Measurements from ENCODE around the gene NLRP1. TPM values are rescaled to one million over a fixed set of nuclear protein-coding genes. Genes with fewer than 3 reads are reported as not detected.
A peak's percentile ranks its signal among the peaks of the same experiment; 100 is the strongest.

The NLRP1 gene
- total RNA-seq = 279 TPM
- polyA plus RNA-seq = 10 to 100 TPM; 25.5 to 33.2 (median 30.7) TPM

DNA sequence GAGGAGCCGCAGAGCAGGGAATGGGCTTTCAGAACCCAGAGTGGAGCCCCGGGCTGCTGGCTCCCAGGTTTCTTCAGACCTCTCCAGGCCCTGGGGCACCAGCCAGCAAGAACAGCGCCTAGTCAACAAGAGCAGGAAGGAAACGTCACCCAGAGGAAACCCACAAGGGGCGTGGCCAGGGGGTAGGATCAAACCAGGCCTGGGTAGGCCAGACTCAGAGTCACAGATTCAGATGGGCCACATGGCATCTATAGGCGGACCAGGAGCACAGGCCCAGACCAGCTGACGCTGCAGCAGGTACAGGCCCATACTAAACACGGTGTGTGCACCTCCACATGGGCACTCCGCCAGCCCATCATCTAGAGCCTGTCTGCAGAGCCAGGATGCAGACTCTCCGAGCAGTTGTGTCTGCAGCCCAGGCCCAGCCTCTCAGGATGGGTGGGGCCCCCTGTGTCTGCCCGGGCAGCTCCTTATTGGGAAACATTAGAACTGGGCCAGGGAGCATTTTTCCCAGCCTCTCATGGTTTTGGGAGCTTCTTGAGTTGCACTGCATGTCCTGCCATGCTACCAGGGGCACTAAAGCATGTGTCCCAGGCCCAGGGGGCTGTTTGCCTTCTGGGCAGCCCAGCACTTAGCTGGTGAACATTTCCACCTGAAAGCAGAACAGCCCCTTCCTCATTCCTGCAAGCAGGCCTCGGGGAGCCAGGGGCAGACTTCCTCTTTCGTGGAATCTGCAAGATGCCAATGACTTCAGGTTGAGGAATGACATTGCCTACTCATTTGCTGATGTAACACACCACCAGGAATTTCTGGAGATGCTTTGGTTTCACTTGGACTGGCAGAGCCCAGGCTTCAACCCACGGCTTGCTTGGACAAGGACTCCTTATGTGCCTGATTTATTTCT lies at the start of gene NLRP1:
NLRP1 (minus strand) TSS at position 127 of the 904 bp plus-strand sequence. CDS start 552 bp downstream, outside the sequence.
- Mint-ChIP-seq H3K27me3 (no peaks in the 10 kb centered on the region), H3K27ac (peak within 1 kb of the TSS; percentile 99 to 100 (median 99)), H3K9me3 (no peaks in the 10 kb centered on the region), H3K4me3 (peak within 1 kb of the TSS; percentile 96 to 100 (median 98)), H3K4me1 (peaks cover 13 to 71% (median 53%) of the 10 kb centered on the region in 4 donors), H3K36me3 (peaks cover 29% of the 10 kb centered on the region)
- Histone ChIP-seq H3K27me3 (ENCODE audit: control insufficient read depth, insufficient read depth, low read length) (no peaks in the 10 kb centered on the region), H3K4me3 (ENCODE audit: low read depth, low read length) (peak within 1 kb of the TSS; percentile 93), H3K36me3 (ENCODE audit: control insufficient read depth, insufficient read depth, low read length) (peaks cover 23% of the 10 kb centered on the region), H3K4me1 (ENCODE audit: control insufficient read depth, insufficient read depth, low read length, poor library complexity, severe bottlenecking) (peaks cover 55% of the 10 kb centered on the region), H3K9me3 (ENCODE audit: control insufficient read depth in 2 of 2, low read length in 2 of 2) (no peaks in the 10 kb centered on the region), H3K27ac (ENCODE audit: insufficient read depth, low read length, poor library complexity, severe bottlenecking) (peak within 1 kb of the TSS; percentile 86)
- DNase-seq (peak; percentile 89 to 98 (median 95)), ATAC-seq (ENCODE audit: low read depth in 2 of 2) (peak; percentile 95 to 97)

DNA sequence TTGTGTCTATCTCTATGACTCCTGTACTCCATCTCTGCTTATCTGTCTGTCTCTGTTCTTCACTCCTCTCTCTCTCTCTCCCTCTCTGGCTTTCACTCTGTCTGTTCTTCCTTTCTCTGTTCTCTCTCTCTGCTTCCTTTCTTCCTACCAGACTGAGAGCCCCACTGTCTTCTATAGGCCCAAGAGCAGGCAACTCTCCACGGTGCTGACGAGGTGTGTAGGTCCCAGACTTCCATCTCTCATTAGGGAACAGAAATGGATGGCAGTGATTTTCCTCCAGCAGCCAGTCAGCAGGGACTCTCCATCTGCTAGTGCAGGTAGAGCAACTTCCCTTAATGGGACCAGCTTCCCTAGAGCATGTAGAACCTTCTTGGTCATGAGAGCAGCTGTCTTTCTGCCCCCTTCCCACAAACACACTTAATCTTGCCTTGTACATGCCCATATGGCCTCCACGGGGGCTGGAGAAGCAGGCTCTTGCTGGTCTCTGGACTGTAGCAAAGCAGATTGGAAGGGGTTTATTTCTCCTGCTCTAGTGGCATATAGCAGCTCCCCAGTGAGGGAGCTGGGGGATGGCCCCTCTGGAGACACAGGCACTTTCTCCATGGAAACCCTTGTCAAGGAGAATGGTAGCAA lies 47.8 kb upstream of the NLRP1 start:
- H3K4me3 Mint-ChIP-seq = no peak overlapping the region
- peaks cover 45% of the 10 kb centered on the region for H3K27me3 Mint-ChIP-seq
- Histone ChIP-seq H3K36me3 (ENCODE audit: control insufficient read depth, insufficient read depth, low read length) (no peaks in the 10 kb centered on the region), H3K27me3 (ENCODE audit: control insufficient read depth, insufficient read depth, low read length) (peaks cover 13% of the 10 kb centered on the region), H3K4me3 (ENCODE audit: low read depth, low read length) (no peak overlapping the region), H3K27ac (ENCODE audit: insufficient read depth, low read length, poor library complexity, severe bottlenecking) (no peak overlapping the region), H3K9me3 (ENCODE audit: control insufficient read depth in 2 of 2, low read length in 2 of 2) (no peaks in the 10 kb centered on the region), H3K4me1 (ENCODE audit: control insufficient read depth, insufficient read depth, low read length, poor library complexity, severe bottlenecking) (no peaks in the 10 kb centered on the region)
- H3K4me1 Mint-ChIP-seq = no peaks in the 10 kb centered on the region
- DNase-seq = no peak
- no peak overlapping the region for H3K27ac Mint-ChIP-seq
- ATAC-seq (ENCODE audit: low read depth in 2 of 2) = no peak
- H3K9me3 Mint-ChIP-seq = peaks cover 0 to 5% (median 0%) of the 10 kb centered on the region in 7 donors
- H3K36me3 Mint-ChIP-seq = no peaks in the 10 kb centered on the region

DNA sequence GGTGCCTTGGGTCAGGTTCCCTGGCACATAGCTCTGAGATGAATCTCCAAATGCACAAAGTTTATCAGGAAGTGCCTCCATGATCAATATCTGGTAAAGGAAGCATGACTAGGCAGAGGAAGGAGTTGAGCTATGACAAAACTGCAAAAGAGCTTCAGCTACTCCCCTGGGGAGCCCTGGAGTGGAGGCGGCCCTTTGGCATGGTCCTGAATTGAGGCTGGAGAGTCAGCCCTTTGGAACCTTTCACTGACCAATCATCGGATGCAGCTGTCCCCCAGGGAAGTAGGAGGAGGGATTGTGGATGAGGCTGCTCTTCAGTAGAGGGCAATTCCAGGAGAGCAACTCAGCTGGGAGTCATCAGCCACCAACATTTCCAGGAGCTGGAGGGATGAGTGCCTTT lies 46.1 kb upstream of the NLRP1 start:
- no peaks in the 10 kb centered on the region for H3K9me3 ChIP-seq (ENCODE audit: control insufficient read depth in 2 of 2, low read length in 2 of 2)
- no peaks in the 10 kb centered on the region for H3K4me1 ChIP-seq (ENCODE audit: control insufficient read depth, insufficient read depth, low read length, poor library complexity, severe bottlenecking)
- peaks cover 13% of the 10 kb centered on the region for H3K27me3 ChIP-seq (ENCODE audit: control insufficient read depth, insufficient read depth, low read length)
- Mint-ChIP-seq H3K36me3 (no peaks in the 10 kb centered on the region), H3K4me3 (no peak overlapping the region), H3K27me3 (peaks cover 42% of the 10 kb centered on the region), H3K9me3 (peaks cover 0 to 7% (median 0%) of the 10 kb centered on the region in 7 donors), H3K4me1 (no peaks in the 10 kb centered on the region), H3K27ac (no peak overlapping the region)
- H3K27ac ChIP-seq (ENCODE audit: insufficient read depth, low read length, poor library complexity, severe bottlenecking) = no peak overlapping the region
- DNase-seq = no peak
- H3K36me3 ChIP-seq (ENCODE audit: control insufficient read depth, insufficient read depth, low read length) = no peaks in the 10 kb centered on the region
- H3K4me3 ChIP-seq (ENCODE audit: low read depth, low read length) = no peak overlapping the region
- ATAC-seq (ENCODE audit: low read depth in 2 of 2) = no peak

DNA sequence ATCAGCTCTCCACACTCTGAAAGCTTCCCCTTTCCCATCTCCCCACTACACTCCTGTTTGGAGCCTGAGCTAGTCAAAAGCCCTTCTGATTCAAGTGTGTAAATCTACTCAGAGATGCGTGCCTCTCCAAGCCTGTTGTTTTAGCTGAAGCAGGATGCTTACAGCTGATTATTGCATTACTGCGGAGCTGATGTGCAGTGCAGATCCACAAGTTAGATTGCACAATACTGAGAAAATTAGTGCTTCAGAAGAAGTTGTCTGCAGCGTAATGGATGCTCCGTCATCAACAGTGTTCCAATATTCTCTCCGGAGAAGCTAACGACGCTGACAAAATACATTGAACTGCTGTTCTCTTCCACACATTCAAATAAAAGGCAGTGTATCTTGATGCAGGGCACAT lies 44.8 kb upstream of the NLRP1 start:
- Histone ChIP-seq H3K27me3 (ENCODE audit: control insufficient read depth, insufficient read depth, low read length) (peaks cover 13% of the 10 kb centered on the region), H3K27ac (ENCODE audit: insufficient read depth, low read length, poor library complexity, severe bottlenecking) (no peak overlapping the region), H3K4me1 (ENCODE audit: control insufficient read depth, insufficient read depth, low read length, poor library complexity, severe bottlenecking) (no peaks in the 10 kb centered on the region), H3K4me3 (ENCODE audit: low read depth, low read length) (no peak overlapping the region), H3K9me3 (ENCODE audit: control insufficient read depth in 2 of 2, low read length in 2 of 2) (no peaks in the 10 kb centered on the region), H3K36me3 (ENCODE audit: control insufficient read depth, insufficient read depth, low read length) (no peaks in the 10 kb centered on the region)
- DNase-seq = no peak
- H3K27ac Mint-ChIP-seq = no peak overlapping the region
- no peak for ATAC-seq (ENCODE audit: low read depth in 2 of 2)
- H3K4me1 Mint-ChIP-seq = no peaks in the 10 kb centered on the region
- H3K27me3 Mint-ChIP-seq = peaks cover 38% of the 10 kb centered on the region
- H3K4me3 Mint-ChIP-seq = no peak overlapping the region
- H3K9me3 Mint-ChIP-seq = peaks cover 0 to 7% (median 0%) of the 10 kb centered on the region in 7 donors
- no peaks in the 10 kb centered on the region for H3K36me3 Mint-ChIP-seq

DNA sequence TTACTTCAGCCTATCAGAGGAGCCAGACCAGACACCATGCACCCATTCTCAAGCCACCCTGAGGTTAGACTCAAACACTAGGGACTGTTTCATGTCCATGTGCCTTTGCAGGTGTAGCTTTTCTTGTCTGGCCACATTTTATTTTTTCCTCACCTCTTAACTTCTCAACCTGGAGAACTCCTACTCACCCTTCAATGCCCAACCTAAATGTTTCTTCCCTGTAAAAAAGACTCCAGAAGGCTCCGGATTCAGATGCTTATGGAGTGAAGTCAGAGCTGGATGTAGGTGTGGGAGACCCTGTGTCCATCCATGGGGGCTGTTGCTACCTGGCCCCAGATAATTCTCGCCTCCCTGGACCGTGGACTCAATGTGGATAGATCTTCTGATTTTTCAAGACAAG lies 44.0 kb upstream of the NLRP1 start:
- no peak for ATAC-seq (ENCODE audit: low read depth in 2 of 2)
- DNase-seq = no peak
- Mint-ChIP-seq H3K27ac (no peak overlapping the region), H3K9me3 (peaks cover 0 to 7% (median 0%) of the 10 kb centered on the region in 7 donors), H3K36me3 (no peaks in the 10 kb centered on the region), H3K4me3 (no peak overlapping the region), H3K27me3 (peaks cover 34% of the 10 kb centered on the region), H3K4me1 (no peaks in the 10 kb centered on the region)
- H3K9me3 ChIP-seq (ENCODE audit: control insufficient read depth in 2 of 2, low read length in 2 of 2) = no peaks in the 10 kb centered on the region
- no peaks in the 10 kb centered on the region for H3K4me1 ChIP-seq (ENCODE audit: control insufficient read depth, insufficient read depth, low read length, poor library complexity, severe bottlenecking)
- no peaks in the 10 kb centered on the region for H3K36me3 ChIP-seq (ENCODE audit: control insufficient read depth, insufficient read depth, low read length)
- no peak overlapping the region for H3K27ac ChIP-seq (ENCODE audit: insufficient read depth, low read length, poor library complexity, severe bottlenecking)
- H3K4me3 ChIP-seq (ENCODE audit: low read depth, low read length) = no peak overlapping the region
- H3K27me3 ChIP-seq (ENCODE audit: control insufficient read depth, insufficient read depth, low read length) = peaks cover 13% of the 10 kb centered on the region

DNA sequence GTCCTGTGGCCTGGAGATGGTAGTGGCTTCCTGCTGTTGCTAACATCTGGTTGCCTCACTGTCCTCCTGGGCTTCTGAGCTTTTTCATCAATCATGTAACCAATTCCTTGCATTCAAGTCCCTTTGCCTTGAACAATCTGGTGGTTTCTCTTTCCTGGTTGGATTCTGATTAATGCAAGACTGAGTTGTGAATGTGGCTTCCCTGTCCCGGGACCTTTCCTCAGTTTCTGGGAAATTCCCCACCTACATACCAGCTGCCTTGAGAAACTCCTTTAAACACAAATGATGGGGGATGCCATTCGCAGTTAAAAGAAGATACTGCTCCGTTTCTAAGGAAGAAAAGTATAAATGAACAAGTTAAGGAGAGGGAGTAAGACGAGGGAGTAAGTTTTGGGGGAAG lies 39.9 kb upstream of the NLRP1 start:
- no peak for ATAC-seq (ENCODE audit: low read depth in 2 of 2)
- H3K4me3 Mint-ChIP-seq = no peak overlapping the region

DNA sequence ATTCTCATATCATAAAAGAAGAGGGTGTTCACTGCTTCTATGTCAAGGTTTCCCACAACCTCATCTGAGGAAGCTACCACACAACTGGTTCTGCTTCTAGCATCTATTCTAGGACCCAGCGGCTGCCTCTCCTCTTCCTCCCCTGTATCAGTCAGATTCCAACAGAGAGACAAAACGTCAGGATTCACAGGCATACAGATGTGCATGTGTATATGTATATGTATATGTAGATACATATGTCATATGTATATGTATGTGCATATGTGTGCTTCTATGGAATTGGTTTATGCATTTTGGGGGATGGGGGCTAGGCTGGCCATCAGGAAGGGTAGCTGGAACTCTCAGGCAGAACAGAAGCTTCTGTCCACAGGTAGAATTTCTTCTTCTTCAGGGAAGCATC lies 37.4 kb upstream of the NLRP1 start:
- no peaks in the 10 kb centered on the region for H3K9me3 ChIP-seq (ENCODE audit: control insufficient read depth in 2 of 2, low read length in 2 of 2)

More for the DNA sequence above, 39.9 kb upstream of the NLRP1 start:
- no peak for DNase-seq
- H3K27me3 ChIP-seq (ENCODE audit: control insufficient read depth, insufficient read depth, low read length) = peaks cover 12% of the 10 kb centered on the region
- peaks cover 0 to 7% (median 0%) of the 10 kb centered on the region in 7 donors for H3K9me3 Mint-ChIP-seq
- no peaks in the 10 kb centered on the region for H3K4me1 ChIP-seq (ENCODE audit: control insufficient read depth, insufficient read depth, low read length, poor library complexity, severe bottlenecking)
- H3K4me1 Mint-ChIP-seq = no peaks in the 10 kb centered on the region
- H3K27ac ChIP-seq (ENCODE audit: insufficient read depth, low read length, poor library complexity, severe bottlenecking) = no peak overlapping the region
- no peak overlapping the region for H3K27ac Mint-ChIP-seq
- no peaks in the 10 kb centered on the region for H3K9me3 ChIP-seq (ENCODE audit: control insufficient read depth in 2 of 2, low read length in 2 of 2)
- H3K27me3 Mint-ChIP-seq = peaks cover 12% of the 10 kb centered on the region
- no peaks in the 10 kb centered on the region for H3K36me3 Mint-ChIP-seq
- H3K36me3 ChIP-seq (ENCODE audit: control insufficient read depth, insufficient read depth, low read length) = no peaks in the 10 kb centered on the region
- no peak overlapping the region for H3K4me3 ChIP-seq (ENCODE audit: low read depth, low read length)

More for the DNA sequence above, 37.4 kb upstream of the NLRP1 start:
- Mint-ChIP-seq H3K27ac (no peak overlapping the region), H3K36me3 (no peaks in the 10 kb centered on the region), H3K4me1 (no peaks in the 10 kb centered on the region), H3K9me3 (peaks cover 0 to 3% (median 0%) of the 10 kb centered on the region in 7 donors), H3K4me3 (no peak overlapping the region), H3K27me3 (peaks cover 4% of the 10 kb centered on the region)
- no peak for DNase-seq
- no peak overlapping the region for H3K27ac ChIP-seq (ENCODE audit: insufficient read depth, low read length, poor library complexity, severe bottlenecking)
- no peak for ATAC-seq (ENCODE audit: low read depth in 2 of 2)
- H3K36me3 ChIP-seq (ENCODE audit: control insufficient read depth, insufficient read depth, low read length) = no peaks in the 10 kb centered on the region
- H3K27me3 ChIP-seq (ENCODE audit: control insufficient read depth, insufficient read depth, low read length) = peaks cover 9% of the 10 kb centered on the region
- H3K4me1 ChIP-seq (ENCODE audit: control insufficient read depth, insufficient read depth, low read length, poor library complexity, severe bottlenecking) = no peaks in the 10 kb centered on the region
- H3K4me3 ChIP-seq (ENCODE audit: low read depth, low read length) = no peak overlapping the region
